HG02623 (cell line): ENCODE data around the gene CAPZA2.
"Not testable (repeated sequence)": the region's sequence is repeated elsewhere in the genome, so short reads cannot be mapped to it uniquely, and the experiment has no call there.

Source experiments
- ATAC-seq: cut with Tn5 transposase; IDR thresholded peaks from one replicate; pipeline ENCODE4 v1.9.1; 2021; ENCODE audit warnings: moderate library complexity; ENCODE audit not compliant: unreplicated experiment

CAPZA2 gene

DNA sequence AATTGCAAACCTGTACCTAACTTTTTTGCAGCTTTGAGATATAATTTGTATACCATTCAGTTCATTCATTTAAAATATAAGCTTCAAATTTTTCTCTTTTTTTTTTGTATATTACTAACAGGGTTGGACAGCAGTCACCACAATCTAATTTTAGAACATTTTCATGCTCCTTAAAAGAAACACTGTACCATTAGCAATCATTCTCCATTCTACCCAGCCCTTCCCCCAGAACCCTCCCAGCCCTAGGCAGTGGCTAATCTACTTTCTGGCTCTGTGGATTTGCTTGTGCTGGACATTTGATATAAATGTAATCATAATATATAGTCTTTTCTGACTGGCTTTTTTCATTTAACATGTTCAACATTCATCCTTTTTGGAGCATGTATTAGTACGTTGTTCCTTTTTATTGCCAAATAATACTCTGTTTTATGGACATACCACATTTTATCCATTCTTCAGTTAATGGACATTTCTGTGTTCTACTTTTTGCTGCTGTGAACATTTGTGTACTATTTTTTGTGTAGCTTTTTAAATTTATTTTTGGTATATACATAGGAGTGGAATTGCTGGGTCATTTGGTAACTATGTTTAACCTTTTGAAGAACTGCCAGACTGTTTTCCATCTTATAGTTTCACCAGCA is 50.0 kb downstream of the CAPZA2 start:
- no peak for ATAC-seq

DNA sequence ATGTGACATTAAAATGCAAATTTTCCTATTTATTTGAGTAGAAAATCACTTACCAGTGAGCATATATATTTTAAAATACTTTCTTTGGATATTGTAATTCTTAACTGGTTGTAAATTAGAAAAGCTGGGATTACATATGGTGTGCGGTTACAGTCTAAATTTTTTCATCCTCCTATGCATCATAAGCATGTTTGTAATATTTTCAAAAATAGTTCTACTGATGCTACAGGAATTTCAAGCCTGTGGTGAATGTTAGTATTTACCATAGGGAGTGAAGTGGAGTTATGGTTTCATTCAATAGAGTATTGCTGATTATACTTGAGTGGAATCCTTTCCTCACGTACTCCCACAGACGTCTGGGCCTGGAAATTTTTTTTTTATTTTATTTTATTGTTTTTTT is 56.3 kb downstream of the CAPZA2 start:
- no peak for ATAC-seq

DNA sequence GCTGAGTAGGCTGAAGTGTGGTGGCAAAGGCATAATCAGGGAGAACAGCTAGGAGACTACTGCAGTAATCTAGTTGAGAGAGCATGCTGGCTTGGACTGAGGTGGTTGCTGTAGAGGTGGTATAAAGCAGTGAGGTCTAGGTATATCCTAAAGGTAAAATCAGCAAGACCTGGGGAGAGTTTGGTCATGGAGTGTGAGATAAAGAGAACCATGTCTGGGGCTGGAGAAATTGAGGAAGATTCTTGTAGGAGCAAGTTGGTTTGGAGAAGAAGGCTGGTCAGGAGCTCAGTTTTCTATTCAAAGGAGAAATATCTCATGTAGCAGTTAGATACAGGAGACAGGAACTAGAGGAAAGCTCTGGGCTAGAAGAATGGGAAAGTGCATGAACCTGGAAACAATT is 58.0 kb downstream of the CAPZA2 start:
- ATAC-seq: no peak

DNA sequence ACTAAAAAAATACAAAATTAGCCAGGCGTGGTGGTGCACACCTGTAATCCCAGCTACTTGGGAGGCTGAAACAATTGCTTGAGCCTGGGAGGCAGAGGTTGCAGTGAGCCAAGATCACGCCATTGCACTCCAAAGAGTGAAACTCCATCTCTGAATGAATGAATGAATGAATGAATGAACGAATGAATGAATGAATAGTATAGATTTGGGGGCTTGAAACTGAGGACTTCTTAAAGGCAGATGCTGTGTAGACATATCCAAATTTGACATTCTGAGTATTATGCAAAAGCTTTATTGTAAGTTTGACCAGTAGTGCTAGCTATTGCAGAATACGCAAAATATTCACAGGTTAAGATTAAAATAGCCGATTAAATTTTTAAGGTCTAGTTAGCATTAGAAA is 60.2 kb downstream of the CAPZA2 start:
- ATAC-seq: no peak

DNA sequence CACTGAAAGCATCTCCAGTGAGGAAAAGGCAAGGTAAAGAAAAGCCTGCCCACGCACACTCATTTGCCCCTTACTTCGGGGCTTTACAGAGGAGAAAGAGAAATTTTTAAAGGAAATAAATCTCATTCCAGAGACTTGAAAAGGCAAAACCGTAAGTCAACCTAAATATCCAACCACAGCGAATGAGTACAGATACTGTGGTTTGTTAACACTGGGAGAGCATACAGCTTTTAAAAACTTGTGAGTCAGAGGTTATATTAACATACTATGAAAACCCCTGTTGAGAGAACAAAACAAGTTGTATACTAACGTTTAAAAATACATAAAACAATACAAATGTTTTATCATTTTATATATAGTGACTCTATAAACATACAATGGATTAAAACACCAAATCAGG is 62.4 kb downstream of the CAPZA2 start:
- no peak for ATAC-seq

DNA sequence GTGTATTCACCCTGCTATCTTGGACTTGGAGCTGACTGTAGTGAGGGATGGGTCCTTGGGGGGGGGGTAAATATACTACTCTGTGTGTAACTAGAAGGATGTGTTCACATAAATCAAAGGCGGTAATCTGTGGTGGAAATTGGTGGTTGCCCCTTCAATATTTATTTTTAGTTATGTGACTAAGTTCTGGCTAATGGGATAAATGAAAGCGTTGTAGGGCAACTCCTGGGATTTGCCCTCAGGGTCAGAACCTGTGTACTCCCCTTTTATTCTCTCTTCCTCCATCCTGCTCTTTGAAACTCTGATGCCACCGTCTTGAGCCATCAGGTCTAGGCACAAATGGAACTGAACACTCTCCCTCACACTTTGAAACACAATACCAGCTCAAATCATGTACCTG is 66.6 kb downstream of the CAPZA2 start:
- ATAC-seq: no peak

DNA sequence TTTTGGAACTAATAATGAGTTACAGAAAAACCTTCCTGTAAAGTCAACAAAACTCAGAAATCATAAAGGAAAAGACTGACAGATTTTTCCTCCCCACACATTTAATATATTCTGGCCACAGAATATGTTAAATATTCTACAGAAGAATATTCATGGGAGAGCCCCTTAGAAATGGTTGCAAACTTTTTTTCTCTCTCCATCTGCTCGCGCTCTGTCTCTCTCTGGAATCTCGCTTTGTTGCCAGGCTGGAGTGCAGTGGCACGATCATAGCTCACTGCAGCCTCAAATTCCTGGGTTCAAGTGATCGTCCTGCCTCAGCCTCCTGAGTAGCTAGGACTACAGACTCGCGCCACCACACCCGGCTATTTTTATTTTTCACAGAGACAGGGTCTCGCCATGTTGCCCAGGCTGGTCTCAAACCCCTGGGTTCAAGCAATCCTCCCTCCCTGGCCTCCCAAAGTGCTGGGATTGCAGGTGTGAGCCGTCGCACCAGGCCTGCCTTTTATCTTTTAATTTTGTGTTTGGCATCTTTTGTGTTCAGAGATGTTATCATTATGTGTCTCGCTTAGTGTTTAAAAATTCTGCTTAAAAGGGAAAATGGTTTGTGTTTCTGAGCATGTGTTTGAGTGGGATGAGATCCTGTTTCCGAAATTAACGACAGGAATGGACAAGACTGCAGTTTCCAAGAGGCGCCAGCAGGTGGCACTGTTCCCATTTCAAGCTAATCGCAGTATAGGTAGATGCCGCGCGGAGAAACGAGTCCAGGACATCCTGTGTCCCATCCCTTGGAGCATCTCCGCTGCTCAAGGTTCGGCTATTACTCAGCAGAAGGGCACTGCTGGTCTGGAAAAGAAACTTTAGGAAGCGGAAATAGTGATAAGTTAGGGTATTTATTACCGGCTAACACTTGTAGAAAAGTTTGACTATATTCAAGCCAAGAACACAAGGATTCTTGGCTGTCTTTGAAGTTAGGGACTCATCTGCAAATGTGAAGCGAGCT is 67.8 kb downstream of the CAPZA2 start:
- peak; percentile 65 for ATAC-seq

DNA sequence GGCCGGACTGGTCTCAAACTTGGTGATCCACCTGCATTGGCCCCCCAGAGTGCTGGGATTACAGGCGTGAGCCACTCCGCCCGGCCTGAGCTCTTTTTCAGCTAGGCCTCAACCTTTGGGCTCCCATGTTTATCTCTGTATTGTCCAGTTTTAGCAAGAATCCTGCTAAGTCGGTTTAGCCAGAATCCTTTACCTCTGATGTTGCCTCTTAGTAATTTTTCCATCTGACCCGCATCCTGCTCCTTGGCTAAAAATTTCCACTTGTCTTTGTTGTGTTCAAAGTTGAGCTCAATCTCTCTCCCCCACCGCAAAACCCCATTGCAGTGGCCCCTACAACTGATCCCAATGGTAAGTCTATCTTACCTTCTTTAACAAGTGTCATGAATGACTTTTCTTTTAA is 70.2 kb downstream of the CAPZA2 start:
- no peak for ATAC-seq

DNA sequence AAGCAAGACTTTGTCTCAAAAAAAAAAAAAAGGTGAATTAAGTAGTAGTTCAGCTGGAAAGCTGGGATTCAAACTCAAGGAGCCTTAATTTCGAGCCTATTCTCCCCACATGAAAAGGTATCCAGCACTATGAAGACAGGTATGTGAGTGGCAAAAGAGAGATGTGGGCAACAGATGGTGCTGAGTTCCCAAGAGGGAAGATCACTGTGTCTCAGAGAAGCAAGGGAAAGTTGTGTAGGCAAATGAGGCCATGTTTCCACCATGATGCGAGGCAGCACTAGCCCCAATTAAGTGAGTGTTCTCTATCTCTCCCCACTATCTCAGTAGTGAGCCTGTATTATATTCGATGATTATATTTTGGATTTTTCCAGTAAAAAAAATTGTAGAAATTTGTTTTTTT is 71.1 kb downstream of the CAPZA2 start:
- no peak for ATAC-seq

DNA sequence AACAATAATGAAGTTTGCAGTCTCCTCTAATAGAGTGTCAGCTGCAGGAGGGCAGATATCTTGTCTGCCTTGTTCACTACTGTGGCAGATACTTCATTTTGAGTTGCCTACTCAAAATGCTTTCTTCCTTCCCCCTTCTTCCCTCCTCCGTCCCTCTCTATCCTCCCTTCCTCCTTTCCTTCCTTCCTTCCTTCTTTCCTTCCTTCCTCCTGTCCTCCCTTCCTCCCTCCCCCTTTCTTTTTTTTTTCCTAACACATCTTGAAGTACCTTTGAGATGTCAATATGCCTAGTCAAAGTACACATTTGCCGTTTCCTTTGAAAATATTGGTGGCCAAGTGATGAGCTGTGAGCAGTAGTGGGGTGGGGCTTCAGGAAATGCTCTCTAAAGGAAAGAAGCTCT is 72.2 kb downstream of the CAPZA2 start:
- ATAC-seq: no peak

DNA sequence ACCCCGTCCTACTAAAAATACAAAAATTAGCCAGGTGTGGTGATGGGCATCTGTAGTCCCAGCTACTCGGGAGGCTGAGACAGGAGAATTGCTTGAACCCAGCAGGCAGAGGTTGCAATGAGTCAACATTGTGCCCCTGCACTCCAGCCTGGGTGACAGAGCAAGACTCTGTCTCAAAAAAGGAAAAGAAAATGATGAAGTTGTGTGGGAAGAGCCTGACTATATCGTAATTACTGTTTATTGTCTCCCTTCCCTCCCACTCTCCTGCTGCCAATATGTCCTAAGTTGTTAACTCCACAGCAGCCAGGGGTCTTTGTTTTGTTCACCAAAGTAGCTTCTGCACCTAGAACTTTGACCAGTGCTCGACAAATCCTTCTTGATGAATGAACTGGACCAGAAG is 74.5 kb downstream of the CAPZA2 start:
- not testable (repeated sequence) for ATAC-seq

DNA sequence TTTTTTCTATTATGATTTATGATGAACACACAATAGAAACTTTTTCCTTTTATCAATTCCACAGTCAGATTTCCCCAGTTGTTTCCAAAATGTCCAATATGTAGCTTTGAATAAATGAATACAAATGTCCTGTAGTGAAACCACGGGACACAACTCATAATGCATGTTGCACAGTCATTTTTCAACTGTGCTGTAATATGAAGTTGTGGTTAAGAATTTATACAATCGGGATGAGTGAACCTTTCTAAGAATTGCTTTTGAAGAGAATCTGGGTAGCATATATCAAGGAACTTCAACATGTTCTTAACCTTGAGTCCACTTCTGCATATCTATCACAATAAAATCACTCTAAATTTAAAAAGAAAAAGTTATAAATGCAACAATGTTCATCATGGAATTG is 76.3 kb downstream of the CAPZA2 start:
- ATAC-seq: no peak

DNA sequence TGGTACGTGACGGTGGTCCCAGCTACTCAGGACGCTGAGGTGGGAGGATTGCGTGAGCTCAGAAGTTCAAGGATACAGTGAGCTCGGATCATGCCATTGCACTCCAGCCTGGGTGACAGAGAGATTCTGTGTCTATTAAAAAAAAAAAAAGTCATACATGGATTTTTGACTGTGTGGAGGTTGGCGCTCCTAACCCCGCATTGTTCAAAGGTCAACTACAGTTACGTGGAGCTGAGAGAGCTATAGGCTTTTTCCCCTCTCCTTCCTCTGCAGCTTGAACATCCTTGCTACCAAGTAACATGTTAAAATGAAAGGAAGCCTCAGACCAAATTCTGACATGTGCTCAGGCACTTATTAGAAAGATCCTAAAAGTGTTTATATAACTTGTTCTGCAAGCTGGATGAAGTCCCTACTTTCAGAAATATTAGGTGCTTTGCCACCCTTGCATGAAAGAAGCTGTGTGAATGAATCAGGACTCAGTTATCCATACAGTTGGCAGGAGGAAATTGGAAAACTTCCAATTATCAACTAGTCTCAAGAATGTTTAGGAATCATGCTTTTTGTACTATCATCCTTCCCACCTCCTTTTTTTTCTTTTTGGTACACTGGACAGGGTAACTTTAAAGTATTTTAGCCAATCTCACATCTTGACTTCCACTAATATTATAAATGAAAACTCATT is 78.4 kb downstream of the CAPZA2 start:
- no peak for ATAC-seq

DNA sequence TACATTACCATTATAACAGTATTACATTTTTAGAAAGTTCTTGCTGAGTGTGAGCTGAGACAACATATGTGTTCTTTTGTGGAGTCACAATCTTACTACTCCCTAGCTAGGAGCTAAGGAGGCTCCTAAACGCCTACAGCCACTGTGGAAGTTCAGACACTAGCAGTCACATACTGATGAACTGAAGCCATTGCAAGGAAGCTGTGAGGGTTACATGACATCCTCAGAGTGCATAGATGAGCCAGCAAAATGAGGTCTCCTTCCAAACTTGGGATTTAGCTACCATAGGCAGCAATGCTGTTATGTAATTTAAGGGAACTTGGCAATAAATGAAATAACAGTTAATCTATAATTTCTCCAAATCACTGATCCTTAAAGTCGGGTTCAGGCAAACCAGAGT is 80.1 kb downstream of the CAPZA2 start:
- ATAC-seq: no peak

DNA sequence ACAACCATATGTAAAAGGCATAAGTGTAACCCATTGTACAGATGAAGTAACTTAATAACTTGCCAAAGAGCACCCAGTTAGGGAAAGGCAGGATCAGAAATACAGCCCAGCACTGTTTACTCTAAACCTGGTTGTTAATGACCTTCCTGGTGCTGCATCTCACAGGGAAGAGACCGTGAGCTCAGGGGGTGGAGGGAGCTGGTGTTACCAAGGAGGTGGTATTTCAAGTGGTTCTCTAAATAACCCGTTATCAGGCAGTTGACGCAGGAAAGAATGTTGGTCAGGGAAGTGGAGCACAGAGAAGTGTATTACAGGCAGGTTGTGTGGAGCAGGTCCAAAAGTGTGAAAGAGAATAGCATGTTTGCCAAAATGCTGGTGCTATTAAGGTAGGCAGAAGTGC is 86.5 kb downstream of the CAPZA2 start:
- no peak for ATAC-seq

DNA sequence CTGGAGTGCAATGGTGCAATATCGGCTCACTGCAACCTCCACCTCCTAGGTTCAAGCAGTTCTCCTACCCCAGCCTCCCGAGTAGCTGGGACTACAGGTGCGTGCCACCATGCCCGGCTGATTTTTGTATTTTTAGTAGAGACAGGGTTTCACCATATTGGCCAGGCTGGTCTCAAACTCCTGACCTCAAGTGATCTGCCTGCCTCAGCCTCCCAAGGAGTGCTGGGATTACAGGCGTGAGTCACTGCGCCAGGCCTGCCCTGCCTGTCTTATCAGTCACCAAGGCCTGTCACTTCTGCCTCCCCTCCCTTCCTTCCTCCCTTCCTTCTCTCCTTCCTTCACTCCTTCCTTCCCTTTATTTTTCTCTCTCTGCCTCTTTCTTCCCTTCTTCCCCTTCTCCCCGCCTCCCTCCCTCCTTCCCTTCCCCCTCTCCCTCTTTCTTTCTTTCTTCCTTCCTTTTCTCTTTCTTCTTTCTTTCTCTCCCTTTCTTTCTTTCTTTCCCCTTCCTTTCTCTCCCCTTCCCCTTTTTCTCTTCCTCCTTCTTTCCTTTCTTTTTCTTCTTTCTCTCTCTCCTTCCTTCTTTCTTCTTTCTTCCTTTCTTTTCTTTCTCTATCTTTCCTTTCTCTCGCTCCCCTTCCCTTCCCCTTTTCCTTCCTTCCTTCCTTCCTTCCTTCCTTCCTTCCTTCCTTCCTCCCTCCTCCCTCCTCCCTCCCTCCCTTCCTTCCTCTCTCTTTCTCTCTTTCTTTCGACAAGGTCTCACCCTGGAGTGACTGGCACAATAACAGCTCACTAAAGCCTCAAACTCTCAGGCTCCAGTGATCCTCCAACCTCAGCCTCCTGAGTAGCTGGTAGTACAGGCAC is 87.8 kb downstream of the CAPZA2 start:
- ATAC-seq: no peak

DNA sequence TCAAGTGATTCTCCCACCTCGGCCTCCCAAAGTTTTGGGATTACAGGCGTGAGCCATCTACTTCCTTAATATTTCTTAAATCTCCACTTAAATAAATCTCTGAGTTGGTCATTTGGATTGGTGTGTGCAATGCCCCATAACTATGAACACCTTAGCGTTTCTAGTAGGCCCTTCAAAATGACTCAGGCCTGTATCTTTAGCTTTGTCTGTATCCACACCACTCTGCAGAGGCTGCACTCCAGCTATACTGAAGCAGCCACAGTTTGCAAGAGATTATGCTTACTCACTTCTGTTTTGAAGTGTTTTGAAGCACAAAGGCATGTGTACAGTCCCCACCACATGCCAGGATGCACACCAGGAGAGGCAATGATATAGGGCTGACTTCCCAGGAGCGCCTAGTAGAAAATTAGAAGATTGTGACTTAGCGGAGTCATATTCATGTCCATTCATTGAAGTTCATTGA is 88.5 kb downstream of the CAPZA2 start:
- ATAC-seq: no peak

DNA sequence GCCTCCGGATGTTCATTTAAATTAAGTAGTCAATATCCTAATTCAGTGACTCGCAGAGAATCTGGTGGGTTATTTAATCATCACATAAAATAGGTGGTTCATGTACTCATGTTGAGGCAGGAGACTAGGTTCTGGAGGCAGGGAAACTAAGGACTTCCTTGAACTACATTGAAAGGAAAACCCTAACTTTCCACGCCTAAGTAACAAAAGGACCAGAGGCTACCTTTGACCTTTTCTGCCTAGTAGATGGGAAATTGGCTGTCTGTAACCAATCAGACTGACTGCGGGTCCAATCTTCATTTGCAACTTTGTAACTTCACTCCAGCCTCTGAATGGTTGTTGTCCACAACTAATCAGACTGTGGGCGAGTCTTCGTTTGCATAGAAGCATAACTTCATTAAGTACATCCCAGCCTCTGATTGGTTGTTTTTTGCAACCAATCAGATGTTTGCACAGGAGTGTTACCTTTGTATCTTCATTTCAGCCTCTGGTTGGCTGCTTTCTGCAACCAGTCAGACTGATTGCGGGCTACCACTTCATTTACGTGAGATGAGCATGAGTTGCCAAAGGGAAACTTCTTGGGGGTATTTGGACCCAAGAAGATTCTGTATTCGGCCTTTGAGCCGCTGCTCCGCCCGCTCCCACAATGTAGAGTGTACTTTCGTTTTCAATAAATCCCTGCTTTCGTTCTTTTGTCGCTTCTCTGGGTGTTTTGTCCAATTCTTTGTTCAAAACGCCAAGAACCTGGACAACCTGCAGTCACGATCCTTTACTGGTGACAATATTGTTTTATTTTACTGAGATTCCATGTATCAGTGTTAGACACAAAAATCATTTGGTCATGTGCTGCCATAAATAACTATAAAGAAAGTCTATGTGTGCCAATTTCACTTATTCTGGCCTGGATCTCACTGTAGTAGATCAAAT is 89.2 kb downstream of the CAPZA2 start:
- no peak for ATAC-seq

DNA sequence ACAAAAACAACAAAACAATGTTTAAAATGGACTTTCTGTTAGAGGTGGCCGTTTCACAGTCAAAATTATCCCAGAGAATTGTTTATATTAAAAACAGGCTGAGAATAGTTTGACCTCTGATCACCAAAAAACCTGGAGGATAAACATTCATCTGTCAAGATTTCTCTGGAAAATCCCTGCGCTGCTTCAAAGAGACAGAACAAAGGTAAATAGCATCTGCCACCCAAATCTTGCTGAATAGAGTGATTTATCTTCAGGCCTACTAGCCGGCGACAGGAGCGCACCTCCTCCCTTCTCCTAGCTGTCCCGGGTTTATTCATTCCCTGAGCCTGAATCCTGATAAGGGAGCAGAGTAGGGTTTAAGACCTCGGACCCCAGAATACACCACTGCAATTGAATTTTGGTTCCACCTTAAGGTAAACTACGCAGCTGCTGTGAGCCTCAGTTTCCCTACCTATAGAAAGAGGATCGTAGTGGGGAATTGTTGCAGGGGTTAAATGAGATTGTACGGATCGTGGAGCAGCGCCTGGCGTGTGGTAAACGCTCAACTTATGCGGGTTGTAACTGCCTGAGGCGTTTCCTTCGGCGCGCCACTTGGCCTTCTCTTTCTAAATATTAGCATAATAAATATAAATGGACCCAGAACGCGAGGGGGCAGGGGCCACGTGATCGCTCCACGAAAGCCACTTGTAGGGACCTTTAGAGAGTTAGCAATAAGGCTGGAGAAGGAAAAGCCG is 90.4 kb downstream of the CAPZA2 start:
- peak; percentile 17 for ATAC-seq
